ENCODE results near the gene ANKRD17. TPM values are rescaled to one million over a fixed set of nuclear protein-coding genes. Genes with fewer than 3 reads are reported as not detected.
"Not testable (repeated sequence)": the region's sequence is repeated elsewhere in the genome, so short reads cannot be mapped to it uniquely, and the experiment has no call there.

Gene ANKRD17
- total RNA-seq, 1 donor from 2014 or later, result 38.9 TPM

DNA sequence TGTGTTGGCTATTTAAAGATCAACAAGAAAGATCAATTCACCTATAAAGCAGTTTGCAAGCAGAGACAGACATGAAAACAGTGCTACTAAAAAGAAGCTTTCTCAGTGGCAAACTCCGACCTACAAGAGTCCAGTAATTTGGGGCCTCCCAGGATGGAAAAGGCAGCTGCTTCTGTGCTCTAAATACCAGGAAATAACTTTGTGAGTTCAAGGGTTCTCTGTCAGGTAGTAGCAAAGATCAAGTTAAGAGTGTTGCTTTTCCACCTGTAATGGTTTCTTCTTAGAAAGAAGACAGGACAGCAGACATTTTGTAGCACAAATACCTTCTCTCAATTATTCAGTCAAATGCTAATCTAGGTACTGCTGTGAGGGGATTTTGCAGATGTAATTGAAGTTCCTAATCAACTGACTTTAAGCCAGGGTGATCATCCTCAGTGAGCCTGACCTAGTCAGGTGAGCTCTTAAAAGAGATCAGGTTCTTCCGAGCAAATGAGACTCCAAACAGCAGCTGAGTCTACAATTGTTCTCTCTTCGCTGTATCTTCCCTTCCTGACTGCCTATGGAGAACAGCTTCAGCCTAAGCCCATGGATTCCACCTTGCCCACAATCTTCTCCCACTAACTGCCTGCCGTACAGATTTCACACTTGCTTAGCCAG, 13.5 kb downstream of the ANKRD17 start:
- ATAC-seq, result no peak

DNA sequence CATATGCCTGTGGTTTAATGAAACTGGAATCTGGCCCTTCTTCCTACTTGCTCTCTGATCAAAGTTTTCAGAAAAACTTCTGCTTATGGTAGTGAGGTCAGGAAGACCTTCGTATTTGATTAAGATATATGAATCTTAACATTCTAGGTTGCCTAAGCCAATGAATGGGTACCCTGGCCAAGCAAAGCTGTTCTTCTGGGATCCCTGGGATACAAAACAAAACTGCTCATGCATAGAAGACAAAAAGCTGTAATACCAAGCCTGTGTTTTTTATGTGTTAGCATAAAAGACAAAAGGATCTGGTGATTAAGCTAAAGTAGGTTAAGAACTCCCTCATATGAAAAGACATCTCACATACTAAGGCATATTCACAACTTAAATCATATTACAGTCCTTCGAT, 21.6 kb downstream of the ANKRD17 start:
- ATAC-seq, result no peak

DNA sequence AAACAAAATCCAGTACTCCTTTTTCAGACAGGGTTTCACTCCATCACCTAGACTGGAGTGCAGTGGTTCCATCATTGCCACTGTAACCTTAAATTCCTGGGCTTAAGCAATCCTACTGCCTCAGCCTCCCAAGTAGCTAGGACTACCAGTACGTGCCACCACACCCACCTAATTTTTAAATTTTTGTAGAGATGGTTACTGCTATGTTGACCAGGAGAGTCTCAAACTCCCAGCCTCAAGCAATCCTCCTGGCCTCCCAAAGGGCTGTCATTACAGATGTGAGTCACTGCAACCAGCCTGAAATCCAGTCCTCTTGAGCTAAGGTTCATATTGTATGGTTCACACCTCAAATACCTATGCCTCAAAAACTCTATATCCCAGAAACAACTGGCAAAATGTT, 22.4 kb downstream of the ANKRD17 start:
- ATAC-seq, result no peak

DNA sequence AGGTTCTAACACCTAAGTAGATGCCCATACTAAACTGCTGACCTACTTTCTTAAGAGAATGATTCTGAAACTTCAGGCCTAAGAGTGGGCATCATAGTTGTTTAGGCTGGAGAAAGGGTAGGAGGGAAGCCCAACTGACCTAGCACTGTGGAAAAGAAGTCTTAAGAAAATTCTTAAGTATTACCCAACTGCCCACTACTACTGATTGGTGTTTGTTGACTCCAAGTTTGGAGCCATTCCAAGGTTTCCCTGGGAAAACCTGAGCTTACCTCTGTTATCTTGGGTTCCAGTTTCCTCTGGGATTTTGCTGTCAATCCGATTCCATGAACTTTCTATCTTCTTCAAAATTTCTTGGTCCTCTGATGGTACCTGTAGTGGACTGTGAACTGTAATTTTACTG, 23.9 kb downstream of the ANKRD17 start:
- no peak for ATAC-seq

DNA sequence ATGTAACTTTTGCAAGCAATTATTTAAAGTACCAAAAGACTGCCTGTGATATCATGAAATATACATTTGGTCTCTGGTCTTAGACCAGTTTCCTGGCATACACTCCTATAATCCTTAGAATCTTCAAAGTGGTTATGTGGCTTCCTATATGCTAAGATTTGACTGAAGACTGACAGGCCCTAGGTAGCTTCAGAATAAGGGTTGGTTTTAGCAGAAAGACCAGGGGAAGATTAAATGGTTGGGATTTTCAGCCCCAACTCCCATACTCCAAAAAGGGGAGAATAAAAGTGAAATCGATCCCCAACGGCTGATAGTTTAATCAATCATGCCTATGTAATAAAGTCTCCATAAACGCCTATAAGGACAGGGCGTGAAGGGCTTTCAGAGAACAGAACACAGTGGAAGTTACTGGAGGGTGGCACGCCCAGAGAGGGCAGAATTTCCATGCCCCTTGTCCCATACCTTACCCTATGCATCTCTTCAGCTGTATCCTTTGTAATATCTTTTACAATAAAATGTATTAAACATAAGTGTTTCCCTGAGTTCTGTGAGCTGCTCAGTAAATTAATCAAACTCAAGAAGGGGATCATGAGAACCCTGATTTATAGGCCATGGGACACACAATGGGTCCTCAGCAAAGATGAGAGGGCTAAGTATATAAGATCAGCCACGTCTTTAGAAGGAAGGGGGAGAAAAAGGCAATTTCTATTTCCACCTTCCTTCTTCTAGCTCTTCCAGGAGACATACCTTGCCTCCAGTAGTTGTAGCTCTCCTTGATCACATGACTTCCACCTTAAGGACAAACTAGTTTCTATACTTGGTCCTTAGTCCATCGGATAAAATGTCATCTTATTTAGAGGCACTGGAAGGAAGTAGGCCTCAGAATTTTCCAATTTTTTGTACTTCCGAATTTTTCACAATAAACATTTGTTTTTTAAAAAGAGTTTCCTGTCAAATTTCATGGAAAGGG, 26.8 kb downstream of the ANKRD17 start:
- ATAC-seq, result no peak

DNA sequence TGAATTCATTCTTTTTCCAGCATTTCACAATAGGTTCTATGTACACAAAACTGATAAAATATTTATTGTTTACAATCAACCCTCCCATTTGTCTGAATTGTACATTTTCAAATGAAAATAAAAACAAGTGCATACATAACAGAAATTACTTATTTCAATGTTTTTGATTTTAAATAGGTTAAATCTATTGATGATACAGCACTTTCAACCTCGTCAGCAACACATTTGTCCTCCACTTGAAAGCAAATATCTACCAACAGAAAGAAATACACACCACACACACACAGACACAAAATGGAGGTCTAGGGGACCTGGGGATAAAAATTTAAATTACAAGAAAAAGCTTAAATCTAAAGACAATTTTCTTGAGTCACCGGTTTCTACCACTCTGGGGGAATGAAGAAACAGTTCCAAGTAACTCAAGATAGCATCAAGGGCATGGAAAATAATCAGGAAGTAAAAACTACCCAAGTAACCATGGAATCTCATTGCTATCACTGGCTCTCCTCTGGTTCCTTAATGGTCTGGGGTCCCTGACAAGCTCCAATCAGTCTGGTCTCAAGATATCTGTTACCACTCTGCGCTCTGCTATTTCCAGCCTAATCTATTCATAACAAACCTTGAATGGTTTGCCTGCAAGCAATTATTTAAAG, 27.6 kb downstream of the ANKRD17 start:
- no peak for ATAC-seq

DNA sequence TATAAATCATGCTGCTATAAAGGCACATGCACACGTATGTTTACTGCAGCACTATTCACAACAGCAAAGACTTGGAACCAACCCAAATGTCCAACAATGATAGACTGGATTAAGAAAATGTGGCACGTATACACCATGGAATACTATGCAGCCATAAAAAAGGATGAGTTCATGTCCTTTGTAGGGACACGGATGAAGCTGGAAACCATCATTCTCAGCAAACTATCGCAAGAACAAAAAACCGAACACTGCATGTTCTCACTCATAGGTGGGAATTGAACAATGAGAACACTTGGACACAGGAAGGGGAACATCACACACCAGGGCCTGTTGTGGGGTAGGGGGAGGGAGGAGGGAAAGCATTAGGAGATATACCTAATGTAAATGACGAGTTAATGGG, 29.8 kb downstream of the ANKRD17 start:
- ATAC-seq, result not testable (repeated sequence)

DNA sequence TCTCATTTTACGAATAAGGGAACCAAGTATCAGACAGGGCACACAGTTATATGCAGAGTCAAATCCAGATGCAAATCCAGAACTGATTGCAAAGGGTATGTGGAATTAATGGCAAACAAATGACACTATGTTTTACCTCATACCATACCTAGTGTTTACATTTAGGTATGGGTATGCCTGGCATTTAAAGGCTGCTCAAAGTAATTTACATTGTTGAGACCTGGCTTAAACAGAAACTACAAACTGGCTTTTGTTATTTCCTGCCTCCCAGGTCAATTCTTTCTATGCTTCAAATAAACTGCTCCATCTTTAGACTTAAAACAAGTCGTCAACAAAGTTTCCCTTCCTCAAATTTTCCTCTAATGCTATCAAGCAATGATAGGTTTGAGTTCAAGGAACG, 33.7 kb downstream of the ANKRD17 start:
- ATAC-seq, result no peak

DNA sequence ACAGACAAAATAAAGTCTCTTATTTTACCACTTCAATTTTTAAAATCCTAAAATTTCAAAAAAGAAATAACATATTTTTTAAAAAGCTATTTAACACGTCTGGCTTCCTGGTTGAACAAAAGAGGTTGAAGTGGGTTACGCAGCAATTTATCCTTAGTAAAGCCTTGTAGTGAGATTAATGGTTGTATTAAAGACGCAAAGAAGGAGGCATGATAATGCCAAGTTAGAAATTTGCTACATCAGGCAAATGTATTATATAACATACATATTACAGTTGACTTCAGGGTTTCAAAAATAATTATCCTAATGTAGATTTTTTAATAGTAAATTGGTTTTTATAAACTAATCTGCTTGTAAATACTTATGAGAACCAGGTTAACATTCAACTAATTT, 35.3 kb downstream of the ANKRD17 start:
- peak; percentile 30 for ATAC-seq

DNA sequence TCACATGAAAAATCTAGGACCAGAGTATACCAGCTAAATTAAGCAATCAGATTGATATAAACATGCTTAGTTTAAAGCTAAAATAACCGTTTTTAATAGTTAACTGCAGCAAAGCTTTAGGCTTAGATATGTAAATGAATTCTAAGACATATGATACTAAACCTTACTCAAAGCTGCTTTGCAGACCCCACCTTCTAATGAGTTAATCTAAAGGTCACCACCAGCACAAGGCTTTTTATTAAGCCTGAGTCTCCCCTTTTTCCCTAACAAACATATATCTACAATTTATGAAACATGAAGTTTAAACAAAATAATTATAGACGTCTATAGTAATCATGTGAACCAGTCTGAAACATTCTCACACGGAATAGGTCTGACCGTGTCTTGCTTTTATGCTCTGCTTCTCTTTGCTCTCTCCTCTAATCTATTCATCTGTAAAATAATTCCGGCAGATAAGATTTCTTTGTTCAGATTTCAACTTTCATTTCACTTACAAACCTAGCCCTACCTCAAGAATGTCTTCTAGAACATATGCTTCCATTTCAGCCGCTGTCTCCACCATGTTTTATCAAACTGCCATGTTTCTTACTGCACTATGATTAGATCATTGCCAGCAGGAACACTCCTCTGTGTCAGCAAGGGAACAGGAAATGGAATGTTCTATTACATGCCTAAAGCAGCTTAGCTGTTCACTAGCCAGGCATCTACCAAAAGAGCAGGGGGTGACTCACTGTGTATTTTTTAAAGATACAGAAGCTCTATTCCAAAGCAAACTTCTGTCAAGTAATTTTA, 35.9 kb downstream of the ANKRD17 start:
- peak; percentile 100 for ATAC-seq

DNA sequence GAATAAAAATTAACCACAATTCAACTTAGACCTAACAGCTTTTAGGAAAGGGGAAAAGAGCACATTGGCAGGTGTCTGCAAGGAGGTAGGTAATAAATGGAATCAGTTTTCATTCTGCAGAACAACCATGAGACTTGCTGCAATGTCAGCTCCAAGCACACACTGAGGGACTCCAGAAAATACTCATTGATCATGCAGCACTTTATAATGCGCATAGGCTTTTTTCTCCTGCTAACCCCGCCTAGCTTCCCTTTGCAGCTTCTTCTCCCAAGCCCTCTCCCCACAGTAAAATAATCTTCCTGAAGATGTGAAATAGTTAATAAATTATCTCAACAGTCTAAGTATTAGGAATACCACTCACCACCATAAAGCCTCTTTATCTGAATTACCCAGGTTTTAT, 36.9 kb downstream of the ANKRD17 start:
- ATAC-seq, result no peak

DNA sequence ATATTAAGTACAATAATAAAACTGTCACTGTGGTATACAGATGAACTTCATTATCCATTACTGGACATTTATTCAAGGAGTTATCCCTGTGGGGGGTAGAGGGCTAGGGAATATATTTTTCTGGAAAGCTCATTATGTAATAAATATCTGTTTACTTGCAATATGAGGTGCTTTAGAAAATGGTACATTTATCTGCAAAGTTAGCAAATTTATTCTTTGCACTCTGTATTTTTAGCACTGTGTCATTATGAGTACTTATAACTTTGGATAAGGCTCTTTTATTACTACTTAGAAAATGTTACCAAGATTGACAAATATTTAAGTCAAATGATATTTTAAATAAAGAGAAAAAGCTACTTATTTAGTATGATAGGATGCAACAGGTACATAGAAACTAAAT, 37.8 kb downstream of the ANKRD17 start:
- no peak for ATAC-seq

DNA sequence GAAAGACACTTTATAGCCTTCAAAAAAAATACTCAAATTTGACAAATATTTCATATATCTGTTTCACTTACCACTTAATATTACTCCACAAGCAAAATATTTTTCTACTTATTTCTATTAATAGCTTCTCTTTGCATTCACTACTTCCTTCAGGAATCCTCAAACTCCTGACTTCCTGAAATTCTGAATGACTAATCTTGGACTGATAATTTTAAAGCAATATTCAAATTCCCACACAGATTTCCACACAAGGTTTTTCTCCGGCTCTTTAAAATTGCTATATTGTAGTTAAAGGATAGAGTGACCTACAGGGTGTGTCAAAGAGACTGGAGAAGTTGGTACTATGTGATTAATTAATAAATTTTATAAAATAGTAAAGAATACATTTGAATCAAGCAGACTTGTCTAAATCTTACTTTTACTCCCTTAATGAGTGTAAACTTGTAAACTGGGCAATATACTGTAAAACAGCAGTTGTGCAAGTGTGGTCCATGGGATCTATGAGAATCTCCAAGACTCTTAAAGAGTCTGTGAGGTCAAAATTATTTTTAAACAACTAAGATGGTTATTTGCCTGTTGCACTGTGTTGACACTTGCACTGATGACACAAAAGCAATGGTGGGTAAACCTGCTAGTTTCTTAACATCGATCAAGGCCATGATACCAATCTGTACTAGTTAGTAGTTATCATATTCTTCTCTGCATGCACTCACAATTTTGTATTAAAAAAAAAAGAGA, 44.5 kb downstream of the ANKRD17 start:
- no peak for ATAC-seq

DNA sequence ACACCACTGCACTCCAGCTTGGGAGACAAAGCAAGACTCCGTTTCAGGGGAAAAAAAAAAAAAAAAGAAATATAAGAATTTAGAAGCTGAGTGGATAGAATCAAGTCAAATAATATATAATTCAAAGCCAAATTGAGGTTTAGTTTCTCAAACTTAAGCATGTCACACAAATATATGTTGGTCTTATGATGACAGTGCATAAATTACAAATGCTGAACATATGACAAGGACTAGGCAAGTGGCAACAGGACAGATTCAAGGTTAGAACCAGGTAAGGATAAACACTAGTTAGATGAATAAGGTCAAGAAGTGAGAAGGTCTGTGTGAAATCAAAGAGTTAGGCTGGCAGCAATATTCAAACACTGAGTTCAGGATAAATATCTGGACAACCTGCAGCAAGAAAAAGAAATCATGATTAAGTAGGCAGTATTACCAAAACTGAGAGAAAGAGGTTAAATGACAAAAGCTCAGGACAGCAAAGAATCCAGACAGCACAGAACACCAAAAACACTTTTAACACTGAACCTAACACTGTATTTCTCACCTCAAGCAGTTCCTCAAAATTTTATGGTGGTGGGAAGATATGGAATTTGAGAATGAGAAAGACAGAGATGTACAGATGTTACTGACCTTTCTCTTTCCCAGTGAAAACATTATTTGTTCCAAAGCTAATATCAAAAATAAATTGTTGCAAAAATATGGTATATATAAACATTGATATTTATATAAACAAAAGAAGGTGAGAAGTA, 45.4 kb downstream of the ANKRD17 start:
- ATAC-seq, result peak; percentile 49

DNA sequence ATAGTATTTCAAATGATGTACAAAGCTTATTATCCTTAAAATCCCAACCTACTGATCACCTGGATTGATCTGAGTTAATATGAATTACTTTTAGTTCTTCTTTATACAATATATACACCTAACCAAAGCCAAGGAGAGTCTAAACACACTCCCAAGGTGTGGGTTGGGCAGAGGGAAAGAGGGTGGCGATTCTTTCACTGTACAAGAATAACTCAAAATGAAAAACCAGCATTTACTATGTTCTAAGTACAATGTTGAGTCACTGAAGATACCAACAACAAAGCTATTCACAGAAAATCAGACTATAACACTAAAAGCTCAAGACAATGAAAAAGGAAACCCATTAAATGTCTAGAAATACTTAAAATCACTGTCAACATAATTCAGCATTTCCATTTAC, 46.6 kb downstream of the ANKRD17 start:
- no peak for ATAC-seq

DNA sequence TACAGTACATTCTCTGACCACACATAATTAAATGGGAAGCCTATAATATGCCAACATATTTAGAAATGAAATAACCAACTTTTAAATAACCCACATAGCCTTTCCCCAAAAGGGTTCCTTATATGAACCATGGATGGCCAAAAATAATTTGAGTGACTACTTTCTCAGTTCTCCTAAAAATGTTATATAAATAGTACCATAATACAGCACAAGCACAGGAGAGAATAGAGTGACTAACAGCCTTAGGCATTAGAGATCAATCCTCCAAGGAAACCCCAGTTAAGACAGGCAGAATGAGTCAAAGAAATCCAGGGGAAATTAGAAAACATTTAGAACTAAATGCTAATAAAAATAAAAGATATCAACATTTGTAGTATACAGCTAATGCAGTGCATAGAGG, 50.2 kb downstream of the ANKRD17 start:
- ATAC-seq, result no peak

DNA sequence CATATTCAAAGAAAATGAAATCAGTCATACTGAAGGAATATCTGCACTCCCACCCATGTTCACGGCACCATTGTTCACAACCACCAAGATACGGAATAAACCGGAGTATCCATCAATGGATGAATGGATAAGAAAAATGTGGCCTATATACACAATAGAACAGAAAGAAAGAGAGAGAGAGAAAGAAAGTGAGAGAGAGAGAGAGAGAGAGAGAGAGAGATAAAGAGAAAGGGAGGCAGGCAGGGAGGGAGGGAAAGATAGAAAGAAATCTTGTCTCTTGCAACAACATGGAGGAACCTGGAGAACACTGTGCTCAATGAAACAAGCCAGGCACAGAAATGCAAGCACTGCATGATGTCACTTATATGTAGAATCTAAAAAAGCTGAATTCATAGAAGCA, 52.4 kb downstream of the ANKRD17 start:
- ATAC-seq, result no peak

DNA sequence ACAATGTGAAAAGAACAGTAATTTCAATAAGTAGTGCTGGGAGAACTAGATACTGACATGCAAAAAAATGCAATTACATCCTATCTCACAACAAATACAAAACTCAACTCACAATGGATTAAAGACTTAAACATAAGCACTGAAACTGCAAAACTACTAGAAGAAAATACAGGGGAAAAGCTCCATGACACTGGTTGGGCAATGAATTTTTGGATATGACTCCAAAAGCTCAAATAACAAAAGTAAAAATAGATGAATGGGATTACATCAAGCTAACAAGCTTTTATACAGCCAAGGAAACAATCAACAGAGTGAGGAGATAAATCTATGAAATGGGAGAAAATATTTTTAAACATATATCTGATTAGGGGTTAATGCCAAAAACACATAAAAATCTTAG, 53.1 kb downstream of the ANKRD17 start:
- ATAC-seq, result no peak

DNA sequence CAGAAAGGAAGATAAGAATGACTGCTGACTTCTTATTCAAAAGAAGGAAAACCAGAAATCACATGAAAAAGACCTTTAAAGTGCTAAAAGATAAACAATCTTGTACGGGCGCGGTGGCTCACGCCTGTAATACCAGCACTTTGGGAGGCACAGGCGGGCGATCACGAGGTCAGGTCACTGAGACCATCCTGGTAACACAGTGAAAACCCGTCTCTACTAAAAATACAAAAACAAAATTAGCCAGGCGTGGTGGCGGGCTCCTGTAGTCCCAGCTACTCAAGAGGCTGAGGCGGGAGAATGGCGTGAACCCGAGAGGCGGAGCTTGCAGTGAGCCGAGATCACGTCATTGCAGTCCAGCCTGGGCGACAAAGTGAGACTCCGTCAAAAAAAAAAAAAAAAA, 54.6 kb downstream of the ANKRD17 start:
- ATAC-seq, result not testable (repeated sequence)

DNA sequence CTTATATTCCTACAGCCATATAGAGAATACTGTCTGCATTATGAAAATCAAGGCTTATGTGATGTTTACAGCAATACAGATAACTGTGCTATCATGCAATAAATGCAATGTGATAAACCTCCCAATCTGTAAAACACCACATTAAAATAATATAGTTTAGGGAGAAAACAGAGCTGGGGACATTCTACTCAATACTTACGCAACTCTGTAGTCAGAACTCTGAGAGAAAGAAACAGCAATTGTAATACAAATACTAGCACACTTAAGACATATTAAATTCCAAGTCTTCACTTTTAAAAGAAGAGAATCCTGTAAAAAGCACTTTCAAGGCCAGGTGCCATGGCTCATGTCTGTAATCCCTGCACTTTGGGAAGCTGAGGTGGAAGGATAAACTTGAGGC, 61.4 kb downstream of the ANKRD17 start:
- no peak for ATAC-seq

DNA sequence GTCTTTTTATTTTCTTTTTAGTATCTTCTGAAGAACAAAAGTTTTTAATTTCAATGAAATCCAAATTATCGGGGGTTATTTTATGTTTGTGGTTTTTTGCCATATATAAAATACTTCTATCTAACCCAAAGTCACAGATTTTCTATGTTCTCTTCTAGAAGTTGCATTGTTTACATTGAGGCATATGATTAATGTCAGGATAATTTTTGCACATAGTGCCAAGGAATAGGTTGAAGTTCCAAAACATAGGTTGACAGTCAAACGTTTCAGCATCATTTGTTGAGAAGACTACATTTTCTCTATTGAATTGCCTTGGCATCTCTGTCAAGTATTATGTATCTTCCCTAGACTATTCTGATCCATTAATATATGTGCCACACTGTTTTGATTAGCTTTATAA, 64.5 kb downstream of the ANKRD17 start:
- no peak for ATAC-seq
